ENCODE results near the gene FAM181A.

The FAM181A gene

GRCh38 chr14:93930296-93930988 lies 3.3 kb downstream of the FAM181A start:
- DNase-seq, result no peak

GRCh38 chr14:93930989-93931307 lies 3.8 kb downstream of the FAM181A start:
- no peak for DNase-seq

- no peak for DNase-seq
Observed at GRCh38 chr14:93932642-93933041, 5.5 kb downstream of the FAM181A start.

GRCh38 chr14:93935213-93935612 lies 8.1 kb downstream of the FAM181A start:
- no peak for DNase-seq

DNA sequence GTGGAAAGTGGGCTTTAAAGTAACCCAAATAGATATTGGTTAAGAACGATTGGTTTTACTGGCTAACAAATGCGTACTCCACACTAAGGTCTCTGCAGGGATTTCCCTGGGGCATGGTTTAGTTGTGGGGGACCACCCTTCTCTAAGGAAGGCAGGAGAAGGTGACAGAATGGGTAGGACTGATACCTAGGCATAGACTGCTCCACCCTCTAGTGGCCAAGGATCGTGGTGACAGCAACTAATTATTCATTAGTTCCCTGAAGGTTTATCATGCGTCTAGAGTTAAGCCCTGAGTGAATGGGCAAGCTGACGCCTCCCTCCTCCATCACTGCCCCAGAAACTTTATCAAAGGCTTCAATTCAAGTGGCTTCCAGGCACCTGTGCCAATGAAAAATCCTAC lies 9.1 kb downstream of the FAM181A start:
- DNase-seq, result no peak

- no peak for DNase-seq
Observed at GRCh38 chr14:93936926-93937325, 9.8 kb downstream of the FAM181A start.

GRCh38 chr14:93937519-93937918 lies 10.4 kb downstream of the FAM181A start:
- no peak for DNase-seq

DNA sequence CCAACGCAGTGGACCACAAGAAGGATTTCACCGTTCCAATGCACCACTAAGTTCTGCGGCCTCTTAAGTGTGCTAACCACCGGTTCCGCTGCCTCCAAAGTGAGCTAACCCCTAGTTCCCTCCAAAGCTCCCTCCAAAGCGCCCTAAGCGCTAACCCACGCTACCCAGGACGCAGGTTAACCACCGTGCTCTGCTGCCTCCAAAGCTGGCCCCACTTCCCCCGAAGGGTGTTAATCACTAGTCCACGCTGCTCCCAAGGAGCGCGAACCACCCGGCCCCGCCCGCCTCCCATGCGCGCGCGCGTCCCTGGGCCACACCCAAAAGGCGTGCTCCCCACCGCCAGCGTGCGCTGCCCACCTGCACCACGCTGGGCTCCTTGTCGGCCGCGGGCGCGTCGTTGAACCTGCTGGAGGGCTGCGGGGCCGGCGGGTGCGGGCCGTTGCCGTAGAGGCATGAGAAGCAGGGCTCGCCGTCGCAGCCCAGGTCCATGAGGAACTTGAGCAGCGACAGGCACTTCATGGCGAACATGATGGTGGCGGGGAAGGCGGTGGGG lies 11.7 kb downstream of the FAM181A start:
- DNase-seq, result no peak

GRCh38 chr14:93939304-93940229 lies 12.4 kb downstream of the FAM181A start:
- peak; percentile 83 for DNase-seq

GRCh38 chr14:93940437-93940836 lies 13.3 kb downstream of the FAM181A start:
- no peak for DNase-seq

- no peak for DNase-seq
Observed at GRCh38 chr14:93941293-93941910, 14.3 kb downstream of the FAM181A start.

- DNase-seq, result no peak
Observed at GRCh38 chr14:93943052-93943451, 15.9 kb downstream of the FAM181A start.

GRCh38 chr14:93943930-93944329 lies 16.8 kb downstream of the FAM181A start:
- DNase-seq, result no peak

DNA sequence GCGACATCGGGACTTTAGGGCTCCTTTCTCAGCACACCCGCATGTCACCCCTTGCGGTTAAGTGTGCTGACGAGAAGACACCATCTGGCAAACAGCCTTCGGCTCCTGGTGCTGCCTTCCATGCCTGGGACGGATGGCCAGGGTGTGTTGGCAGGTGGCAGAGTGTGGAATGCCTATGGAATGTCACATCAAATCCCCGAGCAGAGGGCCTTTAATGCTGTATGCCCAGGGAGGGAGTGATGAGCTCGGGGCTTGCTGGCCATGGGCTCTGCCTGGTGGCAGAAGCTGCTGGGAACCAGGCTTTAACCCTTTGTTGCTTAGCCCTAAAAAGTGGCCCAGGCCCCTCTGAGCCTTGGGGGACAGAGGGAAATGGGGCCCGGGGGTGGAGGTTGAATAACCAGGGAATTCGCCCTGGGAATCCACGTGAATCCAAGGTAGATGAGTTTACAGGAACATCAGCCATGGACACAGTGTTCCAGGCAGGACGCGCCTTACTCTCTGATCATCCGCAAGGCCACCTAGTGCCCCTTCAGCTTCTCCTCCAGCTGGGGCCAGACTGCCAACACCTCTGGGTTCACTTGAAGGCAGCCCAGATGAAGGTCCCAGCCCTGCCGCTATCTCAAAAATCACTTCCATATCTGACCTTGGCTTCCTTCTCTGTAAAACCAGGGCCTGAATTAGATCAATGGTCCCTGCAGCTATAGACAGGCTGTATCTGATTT lies 17.4 kb downstream of the FAM181A start:
- DNase-seq, result no peak

DNA sequence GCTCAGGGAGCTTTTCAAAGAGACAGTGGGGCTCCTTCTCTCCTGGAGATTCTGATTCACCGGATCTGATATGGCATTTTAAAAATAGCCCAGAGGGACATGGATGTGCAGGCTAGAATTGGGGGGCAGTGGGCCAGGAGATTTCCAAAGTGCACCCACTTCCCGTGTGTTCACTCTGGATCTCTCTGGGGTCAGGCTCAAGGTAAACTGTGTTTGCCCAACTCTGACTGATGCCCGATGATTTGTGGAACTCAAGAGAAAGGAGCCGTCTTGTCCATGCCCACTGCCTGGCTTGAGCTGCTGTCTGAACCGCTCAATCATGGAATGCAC lies 17.9 kb downstream of the FAM181A start:
- no peak for DNase-seq

- no peak for DNase-seq
Observed at GRCh38 chr14:93946104-93946503, 19.0 kb downstream of the FAM181A start.

GRCh38 chr14:93946541-93947090 lies 19.5 kb downstream of the FAM181A start:
- no peak for DNase-seq

DNA sequence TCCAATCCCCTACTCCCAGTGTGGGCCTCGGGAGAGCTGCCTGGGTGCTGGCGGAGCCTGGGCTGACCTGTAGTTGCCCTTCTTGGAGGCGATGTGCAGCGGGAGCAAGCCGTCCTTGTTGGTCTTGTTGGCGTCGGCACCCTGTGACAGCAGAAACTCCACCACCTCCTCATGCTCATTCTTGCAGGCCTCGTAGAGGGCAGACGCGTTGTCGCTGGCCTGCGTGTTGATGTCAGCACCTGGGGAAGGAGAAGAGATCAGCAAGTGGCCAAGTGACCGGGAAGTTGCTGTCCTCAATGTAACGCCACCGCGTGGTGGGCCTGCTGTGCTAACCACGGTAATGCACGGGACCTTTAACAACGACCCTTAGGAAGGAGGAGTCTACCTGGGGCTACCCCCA lies 20.1 kb downstream of the FAM181A start:
- DNase-seq, result no peak

- DNase-seq, result no peak
Observed at GRCh38 chr14:93949511-93950075, 22.4 kb downstream of the FAM181A start.

GRCh38 chr14:93950948-93951634 lies 23.9 kb downstream of the FAM181A start:
- no peak for DNase-seq

- DNase-seq, result no peak
Observed at GRCh38 chr14:93951635-93952540, 24.7 kb downstream of the FAM181A start.

All from CD4-positive, alpha-beta T cell treated with Interleukin-4 for 4 hours (primary cell).